ENCODE data around the gene PDE4D.

DNA sequence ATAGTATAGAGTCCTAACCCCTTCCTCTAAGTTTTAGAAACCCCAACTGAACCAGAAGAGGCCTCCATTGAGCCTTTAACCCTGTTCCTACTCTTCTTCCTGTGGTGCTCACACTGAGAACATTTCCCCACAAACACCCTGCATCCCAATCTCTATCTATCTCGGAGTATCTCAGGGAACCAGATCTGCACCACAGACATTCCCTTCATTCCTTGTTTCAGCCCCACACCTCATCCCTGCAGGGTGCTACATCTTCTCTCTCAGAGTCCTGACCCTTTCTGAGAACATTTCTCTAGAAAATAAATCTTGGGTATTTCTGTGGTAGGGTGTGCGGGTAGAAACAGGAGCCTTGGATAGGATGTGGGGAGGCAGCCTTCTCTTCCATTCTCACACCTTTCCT lies 507.8 kb downstream of the PDE4D start:
- TF ChIP-seq POLR2A (IDR thresholded peaks at IDR 0.05; ENCODE audit: low read depth, low read length) (no peak), POLR2AphosphoS5 (IDR thresholded peaks at IDR 0.05; ENCODE audit: low read depth, low read length) (no peak)
